ENCODE results near the gene CFB.

- TF ChIP-seq, protein P1, sequence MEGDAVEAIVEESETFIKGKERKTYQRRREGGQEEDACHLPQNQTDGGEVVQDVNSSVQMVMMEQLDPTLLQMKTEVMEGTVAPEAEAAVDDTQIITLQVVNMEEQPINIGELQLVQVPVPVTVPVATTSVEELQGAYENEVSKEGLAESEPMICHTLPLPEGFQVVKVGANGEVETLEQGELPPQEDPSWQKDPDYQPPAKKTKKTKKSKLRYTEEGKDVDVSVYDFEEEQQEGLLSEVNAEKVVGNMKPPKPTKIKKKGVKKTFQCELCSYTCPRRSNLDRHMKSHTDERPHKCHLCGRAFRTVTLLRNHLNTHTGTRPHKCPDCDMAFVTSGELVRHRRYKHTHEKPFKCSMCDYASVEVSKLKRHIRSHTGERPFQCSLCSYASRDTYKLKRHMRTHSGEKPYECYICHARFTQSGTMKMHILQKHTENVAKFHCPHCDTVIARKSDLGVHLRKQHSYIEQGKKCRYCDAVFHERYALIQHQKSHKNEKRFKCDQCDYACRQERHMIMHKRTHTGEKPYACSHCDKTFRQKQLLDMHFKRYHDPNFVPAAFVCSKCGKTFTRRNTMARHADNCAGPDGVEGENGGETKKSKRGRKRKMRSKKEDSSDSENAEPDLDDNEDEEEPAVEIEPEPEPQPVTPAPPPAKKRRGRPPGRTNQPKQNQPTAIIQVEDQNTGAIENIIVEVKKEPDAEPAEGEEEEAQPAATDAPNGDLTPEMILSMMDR (optimal IDR thresholded peaks at IDR 0.05 in 1 of 3, IDR thresholded peaks at IDR 0.05 in 1 of 3, conservative IDR thresholded peaks at IDR 0.05 in 1 of 3; ENCODE audit: extremely low read depth in 1 of 3, insufficient read depth in 2 of 3, low read length in 3 of 3): no peak
- no peak for TF ChIP-seq EZH2 (IDR thresholded peaks at IDR 0.05; ENCODE audit: low read length)
Observed at GRCh38 chr6:31918069-31918720, 27.7 kb upstream of the CFB start.
